Body of pancreas (tissue), 4 donors: ENCODE data around the gene TIMP2. TPM values are rescaled to one million over a fixed set of nuclear protein-coding genes. Genes with fewer than 3 reads are reported as not detected.
A peak's percentile ranks its signal among the peaks of the same experiment; 100 is the strongest.

ENCODE experiments used
- ATAC-seq: fragments of 150-250 bp; one replicate; pipeline ENCODE4 v1.9.1; 2016
- DNase-seq, 4 donors: peaks; one replicate each; pipeline ENCODE4 v3.0.0-alpha.2; 2019
- H3K27ac ChIP-seq, 4 donors: fragments of 200-600 bp; sonication (generic); 1 replicate in 3 of 4; 2 replicates in 1 of 4; pipeline versions ENCODE4 v1.5.1 to v1.6.1; 2016 to 2019; ENCODE audit warnings: mild to moderate bottlenecking in 1 of 4, mixed read lengths in 1 of 4, moderate library complexity in 1 of 4
- H3K27me3 ChIP-seq, 2 donors: fragments of 200-600 bp; sonication (generic); one replicate each; pipeline ENCODE4 v1.6.0; 2016; ENCODE audit warnings: mild to moderate bottlenecking in 1 of 2
- H3K36me3 ChIP-seq, 2 donors: fragments of 200-600 bp; sonication (generic); replicated peaks in 1 of 2; 2 replicates each; pipeline ENCODE4 v1.5.1; 2016; ENCODE audit warnings: low read depth in 2 of 2; ENCODE audit not compliant: insufficient read depth in 1 of 2
- H3K4me1 ChIP-seq: fragments of 200-600 bp; sonication (generic); one replicate; pipeline ENCODE4 v1.6.0; 2016
- H3K4me3 ChIP-seq, 2 donors: fragments of 200-600 bp; sonication (generic); 1 replicate in 1 of 2; 2 replicates in 1 of 2; pipeline ENCODE4 v1.5.1; 2016 to 2019
- H3K9me3 ChIP-seq, 3 donors: fragments of 200-600 bp; sonication (generic); 1 replicate in 2 of 3; 2 replicates in 1 of 3; pipeline ENCODE4 v1.5.1; 2016
- POLR2A ChIP-seq, 3 donors: fragments of 450-650 bp; IDR thresholded peaks; one replicate each; pipeline ENCODE4 v1.6.1; 2016; ENCODE audit warnings: antibody characterized with exemption in 3 of 3, mild to moderate bottlenecking in 2 of 3
- WGBS, 2 donors: methylation state at CpG; one replicate each; pipeline ENCODE4 v1.1.5; 2017; 5-methylcytosine and 5-hydroxymethylcytosine counted together
- intact Hi-C: fragments of 100-400 bp; cut with DNase I; formaldehyde crosslinking; loops from one replicate; pipeline ENCODE4 v1.15.1; 2023
- total RNA-seq, 2 donors: library from RNA; depleted of rRNA; stranded (reverse); fragments of >200 nt; gene quantifications; one replicate each; pipeline ENCODE4 v1.1.0, GENCODE V29; 2016
- TF ChIP-seq, protein P1 (sequence below), 7 experiments: fragments of 450-650 bp in 4 of 7; fragments of 200-600 bp in 3 of 7; sonication (generic) in 3 of 7; IDR thresholded peaks; one replicate each; pipeline ENCODE4 v1.5.1; 2016 to 2019; ENCODE audit warnings: antibody characterized with exemption in 7 of 7

Gene TIMP2
- total RNA-seq, 2 donors from 2014 or later, result 50.1 to 53.7 TPM

DNA sequence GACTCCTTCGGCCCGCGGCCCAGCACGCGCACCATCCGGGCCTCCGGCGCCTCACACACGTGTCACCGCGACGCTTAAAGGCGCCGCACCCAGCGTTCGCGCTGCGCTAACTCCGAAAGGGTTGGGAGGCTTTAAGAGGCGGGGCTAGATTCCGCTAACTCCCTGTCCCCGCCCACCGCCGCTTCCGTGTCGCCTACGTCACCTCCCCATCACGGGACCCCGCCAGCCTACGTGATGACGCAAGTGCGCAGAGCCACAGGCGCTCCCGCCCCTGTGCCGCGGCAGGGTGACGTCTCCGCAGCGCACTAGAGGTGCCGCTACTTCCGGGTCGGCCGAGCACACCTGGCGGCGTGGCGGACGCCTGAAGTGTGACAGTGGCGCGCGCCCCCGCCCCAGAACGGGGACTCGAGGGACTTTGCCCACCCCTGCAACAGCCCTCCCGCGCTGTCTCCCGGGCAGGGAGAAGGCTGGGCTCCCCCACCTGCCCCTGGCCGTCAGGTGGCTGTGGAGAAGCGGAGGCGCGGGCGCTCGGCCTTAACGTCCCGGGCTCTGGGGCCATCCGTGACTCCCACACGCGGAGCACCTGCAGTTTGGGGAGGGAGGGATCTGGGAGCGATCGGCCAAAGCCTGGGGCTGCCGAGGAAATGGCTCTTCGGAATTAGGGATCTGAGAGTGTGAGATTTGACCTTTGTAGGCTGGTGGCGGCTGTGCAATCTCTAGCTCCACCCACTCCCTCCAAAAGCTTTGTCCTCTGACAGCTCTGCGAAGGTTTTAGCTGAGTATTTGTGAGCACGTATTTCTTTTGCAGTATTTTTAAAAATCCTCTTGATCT, 84.2 kb downstream of the TIMP2 start, which contains the start of gene USP36:
Gene USP36 (minus strand): TSS at position 35 of the 832 bp plus-strand sequence. CDS start 4,451 bp downstream, outside the sequence.
- peak; percentile 99 for TF ChIP-seq POLR2A (IDR thresholded peaks at IDR 0.05)
- TF ChIP-seq, protein P1, sequence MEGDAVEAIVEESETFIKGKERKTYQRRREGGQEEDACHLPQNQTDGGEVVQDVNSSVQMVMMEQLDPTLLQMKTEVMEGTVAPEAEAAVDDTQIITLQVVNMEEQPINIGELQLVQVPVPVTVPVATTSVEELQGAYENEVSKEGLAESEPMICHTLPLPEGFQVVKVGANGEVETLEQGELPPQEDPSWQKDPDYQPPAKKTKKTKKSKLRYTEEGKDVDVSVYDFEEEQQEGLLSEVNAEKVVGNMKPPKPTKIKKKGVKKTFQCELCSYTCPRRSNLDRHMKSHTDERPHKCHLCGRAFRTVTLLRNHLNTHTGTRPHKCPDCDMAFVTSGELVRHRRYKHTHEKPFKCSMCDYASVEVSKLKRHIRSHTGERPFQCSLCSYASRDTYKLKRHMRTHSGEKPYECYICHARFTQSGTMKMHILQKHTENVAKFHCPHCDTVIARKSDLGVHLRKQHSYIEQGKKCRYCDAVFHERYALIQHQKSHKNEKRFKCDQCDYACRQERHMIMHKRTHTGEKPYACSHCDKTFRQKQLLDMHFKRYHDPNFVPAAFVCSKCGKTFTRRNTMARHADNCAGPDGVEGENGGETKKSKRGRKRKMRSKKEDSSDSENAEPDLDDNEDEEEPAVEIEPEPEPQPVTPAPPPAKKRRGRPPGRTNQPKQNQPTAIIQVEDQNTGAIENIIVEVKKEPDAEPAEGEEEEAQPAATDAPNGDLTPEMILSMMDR (IDR thresholded peaks at IDR 0.05), result peak in 3 of 7 experiments; percentile 16 to 70 (median 33)
- Histone ChIP-seq H3K4me3 (peak within 1 kb of the TSS; percentile 63 to 94), H3K9me3 (no peaks in the 10 kb centered on the region), H3K4me1 (peaks cover 29% of the 10 kb centered on the region), H3K36me3 (peaks cover 0 to 11% of the 10 kb centered on the region in 2 donors), H3K27ac (peak within 1 kb of the TSS; percentile 99 to 100 (median 100)), H3K27me3 (no peaks in the 10 kb centered on the region)
- intact Hi-C loops, result no loop called here
- 0% methylated on average over 11 to 74 of the region's 74 CpGs for WGBS, 2 donors
- ATAC-seq, result peak; percentile 91
- peak; percentile 100 for DNase-seq

GRCh38 chr17:78840530-78840779, 84.7 kb downstream of the TIMP2 start:
- TF ChIP-seq POLR2A (IDR thresholded peaks at IDR 0.05), result no peak
- TF ChIP-seq, protein P1 (IDR thresholded peaks at IDR 0.05), result no peak
- intact Hi-C loops, result no loop called here
- Histone ChIP-seq H3K4me3 (peak overlapping the region; percentile 63 to 94), H3K36me3 (peaks cover 0 to 16% of the 10 kb centered on the region in 2 donors), H3K4me1 (peaks cover 29% of the 10 kb centered on the region), H3K9me3 (no peaks in the 10 kb centered on the region), H3K27me3 (no peaks in the 10 kb centered on the region), H3K27ac (peak overlapping the region; percentile 99 to 100 (median 100))
- no peak for DNase-seq
- peak; percentile 19 for ATAC-seq
- WGBS, 2 donors, result 0% methylated on average over 9 of the region's 35 CpGs; no CpG with 5 or more reads in 1 of the 2 donors

- DNase-seq (peak; percentile 43 to 50 (median 46)), ATAC-seq (peak; percentile 9)
- Histone ChIP-seq H3K9me3 (no peaks in the 10 kb centered on the region), H3K36me3 (peaks cover 0 to 21% of the 10 kb centered on the region in 2 donors), H3K4me3 (peak overlapping the region; percentile 63 to 94), H3K27me3 (no peaks in the 10 kb centered on the region), H3K27ac (peak overlapping the region; percentile 99 to 100 (median 100)), H3K4me1 (peaks cover 29% of the 10 kb centered on the region)
- 0 to 1% methylated on average over 7 to 60 of the region's 73 CpGs for WGBS, 2 donors
- intact Hi-C loops, result no loop called here
- TF ChIP-seq, protein P1 (IDR thresholded peaks at IDR 0.05), result no peak
- peak in 1 of 3 donors; percentile 5 for TF ChIP-seq POLR2A (IDR thresholded peaks at IDR 0.05)
Measured at GRCh38 chr17:78839762-78840529, 85.2 kb downstream of the TIMP2 start.

DNA sequence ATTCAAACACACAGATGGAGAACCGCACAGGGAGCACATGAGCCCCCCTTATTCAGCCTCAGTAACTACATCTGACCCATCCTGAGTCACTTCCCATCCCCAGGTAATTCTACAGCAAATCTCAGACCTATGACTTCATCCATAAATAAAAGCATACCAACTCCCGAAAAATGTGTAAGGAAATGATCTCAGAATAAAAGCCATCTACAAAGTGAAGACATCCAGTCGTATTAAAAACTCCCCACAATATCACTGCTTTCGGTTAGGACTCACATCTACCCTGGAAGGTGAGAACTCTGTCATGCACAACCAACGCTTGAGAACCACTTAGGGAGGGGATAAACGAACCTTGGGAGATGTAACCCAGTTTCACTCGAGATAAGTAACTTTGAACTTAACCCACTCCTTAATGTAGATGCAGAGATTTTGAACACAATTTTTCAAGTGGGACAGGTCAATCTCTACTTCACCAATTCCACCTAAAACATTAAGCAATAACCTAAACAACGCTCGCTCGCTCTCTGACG, 85.9 kb downstream of the TIMP2 start:
- intact Hi-C loops, result no loop called here
- no peak for ATAC-seq
- Histone ChIP-seq H3K36me3 (peaks cover 0 to 27% of the 10 kb centered on the region in 2 donors), H3K9me3 (no peaks in the 10 kb centered on the region), H3K27me3 (no peaks in the 10 kb centered on the region), H3K4me3 (peak overlapping the region; percentile 63 to 94), H3K4me1 (peaks cover 29% of the 10 kb centered on the region), H3K27ac (peak overlapping the region; percentile 99 to 100 (median 100))
- 7 to 11% methylated on average over 8 to 11 of the region's 11 CpGs for WGBS, 2 donors
- DNase-seq, result no peak
- TF ChIP-seq, protein P1 (IDR thresholded peaks at IDR 0.05), result no peak
- peak in 1 of 3 donors; percentile 7 for TF ChIP-seq POLR2A (IDR thresholded peaks at IDR 0.05)
